ENCODE data around the gene BHLHE40.
A peak's percentile ranks its signal among the peaks of the same experiment; 100 is the strongest.
"Not testable (repeated sequence)": the region's sequence is repeated elsewhere in the genome, so short reads cannot be mapped to it uniquely, and the experiment has no call there.

BHLHE40 gene

GRCh38 chr3:4963669-4964570 is 15.3 kb upstream of the BHLHE40 start:
- no peak for DNase-seq (ENCODE audit: low spot score)

- DNase-seq (ENCODE audit: low spot score): not testable (repeated sequence)
These were observed 13.2 kb upstream of the BHLHE40 start for GRCh38 chr3:4966006-4966405.

DNA sequence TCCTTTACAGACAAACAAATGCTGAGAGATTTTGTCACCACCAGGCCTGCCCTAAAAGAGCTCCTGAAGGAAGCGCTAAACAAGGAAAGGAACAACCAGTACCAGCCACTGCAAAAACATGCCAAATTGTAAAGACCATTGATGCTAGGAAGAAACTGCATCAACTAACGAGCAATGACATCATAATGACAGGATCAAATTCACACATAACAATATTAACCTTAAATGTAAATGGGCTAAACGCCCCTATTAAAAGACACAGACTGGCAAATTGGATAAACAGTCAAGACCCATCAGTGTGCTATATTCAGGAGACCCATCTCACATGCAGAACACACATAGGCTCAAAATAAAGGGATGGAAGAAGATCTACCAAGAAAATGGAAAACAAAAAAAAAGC is 11.6 kb upstream of the BHLHE40 start:
- not testable (repeated sequence) for DNase-seq (ENCODE audit: low spot score)

- not testable (repeated sequence) for DNase-seq (ENCODE audit: low spot score)
These were observed 7.8 kb upstream of the BHLHE40 start for GRCh38 chr3:4971437-4971836.

DNA sequence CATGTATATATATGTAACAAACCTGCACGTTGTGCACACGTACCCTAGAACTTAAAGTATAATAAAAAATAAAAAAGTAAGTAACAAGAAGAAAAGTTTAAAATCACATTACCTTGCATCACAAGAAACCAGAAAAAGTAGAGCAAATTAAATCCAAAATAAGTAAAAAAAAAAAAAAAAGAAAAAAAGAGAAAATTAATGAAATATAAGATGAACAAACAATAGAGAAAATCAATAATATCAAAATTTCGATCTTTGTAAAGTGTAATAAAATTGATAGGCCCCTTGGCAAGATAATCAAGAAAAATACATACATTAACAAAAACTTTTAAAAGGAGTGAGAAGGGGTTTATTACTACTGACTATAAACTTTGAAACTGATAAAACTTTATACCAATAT is 7.4 kb upstream of the BHLHE40 start:
- DNase-seq (ENCODE audit: low spot score): no peak

- no peak for DNase-seq (ENCODE audit: low spot score)
These were observed 6.3 kb upstream of the BHLHE40 start for GRCh38 chr3:4972652-4973643.

GRCh38 chr3:4974154-4974553 is 5.1 kb upstream of the BHLHE40 start:
- no peak for DNase-seq (ENCODE audit: low spot score)

GRCh38 chr3:4976109-4976508 is 3.1 kb upstream of the BHLHE40 start:
- no peak for DNase-seq (ENCODE audit: low spot score)

DNA sequence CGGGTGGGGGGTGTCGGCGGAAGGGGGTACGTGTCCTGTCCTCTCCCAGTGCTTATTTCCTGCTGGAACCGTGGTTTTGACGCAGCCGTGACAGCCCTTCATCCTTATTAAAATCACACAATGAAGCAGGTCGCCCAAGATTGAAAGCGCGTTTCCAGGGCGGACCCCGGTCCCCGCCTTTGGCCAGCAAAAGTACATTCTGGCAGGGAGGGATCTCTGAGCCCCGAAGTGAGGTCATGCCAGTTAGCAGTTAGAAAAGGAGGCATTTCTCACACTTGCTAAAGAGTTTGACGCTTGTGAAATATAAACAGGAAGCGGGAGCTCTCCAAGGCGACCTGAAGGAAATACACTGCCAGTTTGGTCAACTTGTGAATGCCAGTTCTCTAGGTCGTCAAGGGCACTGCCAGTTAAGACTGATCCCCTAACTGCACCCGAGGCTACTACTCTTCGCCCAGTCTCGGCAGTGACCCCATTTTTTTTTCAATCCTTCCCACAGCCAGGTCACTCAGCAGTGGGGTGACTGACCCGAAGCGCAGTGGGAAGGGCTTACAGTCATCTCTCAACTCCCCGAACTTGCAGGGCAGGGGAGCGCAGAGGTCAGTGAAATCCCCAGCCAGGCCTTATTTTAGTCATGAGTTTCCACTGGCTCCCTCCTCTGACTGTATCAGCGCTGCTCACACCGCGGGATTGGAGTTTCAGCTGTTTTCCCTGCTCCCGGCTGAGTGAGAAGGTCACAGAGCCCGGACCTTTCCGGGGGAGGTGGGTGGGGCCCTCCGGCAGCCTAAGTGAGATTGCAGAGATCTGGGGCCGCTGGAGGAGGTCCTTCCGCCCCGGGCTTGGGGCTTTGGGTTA is 2.0 kb upstream of the BHLHE40 start:
- no peak for DNase-seq (ENCODE audit: low spot score)

DNA sequence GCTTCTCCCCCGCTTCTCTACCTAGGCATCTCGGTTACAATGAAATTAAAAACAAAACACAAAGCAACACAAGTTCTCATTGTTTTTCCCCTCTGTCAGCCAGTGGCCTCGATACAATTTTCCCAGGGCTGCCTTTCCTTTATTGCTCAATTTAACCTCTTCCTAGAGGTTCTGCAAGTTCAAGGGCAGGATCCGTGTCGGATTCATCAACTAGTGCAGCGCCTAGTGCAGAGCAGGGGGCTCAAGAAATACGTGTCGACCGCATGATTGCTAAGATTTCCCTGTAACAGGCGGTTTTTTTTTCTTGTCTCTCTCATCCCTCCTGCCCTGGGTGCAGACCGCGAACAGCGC is 1.4 kb upstream of the BHLHE40 start:
- DNase-seq (ENCODE audit: low spot score): no peak

DNA sequence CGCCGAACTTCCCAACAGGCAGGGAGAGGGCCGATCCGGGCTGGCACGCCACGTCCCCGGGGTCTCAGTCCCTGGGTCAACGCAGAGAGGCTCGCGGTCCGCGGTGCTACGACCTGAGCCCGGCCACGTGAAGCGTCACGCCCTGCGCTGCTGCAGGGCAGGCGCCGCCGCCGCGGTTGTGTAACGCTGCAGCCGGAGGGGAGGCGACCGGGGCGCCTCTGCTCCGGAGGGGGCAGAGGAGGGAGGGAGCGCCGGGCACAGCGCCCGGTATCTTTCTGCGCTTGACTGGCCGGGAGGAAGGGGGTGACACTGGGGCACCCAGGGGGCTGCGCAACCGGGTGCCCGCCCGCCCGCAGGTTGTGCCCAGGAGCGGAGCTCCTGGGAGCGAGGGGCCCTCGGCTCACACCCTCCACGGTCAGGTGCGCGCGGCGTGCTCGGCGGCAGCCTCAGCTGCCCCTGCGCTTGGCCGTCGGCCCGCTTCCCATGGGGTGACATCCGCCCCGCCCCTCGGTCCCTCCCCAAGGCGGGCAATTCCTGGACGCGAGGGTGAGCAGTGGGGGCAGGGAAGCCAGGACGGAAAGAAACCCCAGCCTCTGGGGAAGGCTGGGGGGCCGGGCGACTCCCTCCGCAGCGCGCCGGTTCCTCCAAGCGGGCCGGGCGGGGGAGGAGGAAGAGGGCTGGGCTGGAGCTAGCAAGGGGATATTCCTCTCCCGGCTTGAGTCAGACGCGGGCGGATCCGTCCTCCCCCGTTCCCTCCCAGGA is 852 bp upstream of the BHLHE40 start:
- peak; percentile 45 for DNase-seq (ENCODE audit: low spot score)

- DNase-seq (ENCODE audit: low spot score): peak; percentile 31
These were observed 240 bp upstream of the BHLHE40 start for GRCh38 chr3:4978966-4979427.

DNA sequence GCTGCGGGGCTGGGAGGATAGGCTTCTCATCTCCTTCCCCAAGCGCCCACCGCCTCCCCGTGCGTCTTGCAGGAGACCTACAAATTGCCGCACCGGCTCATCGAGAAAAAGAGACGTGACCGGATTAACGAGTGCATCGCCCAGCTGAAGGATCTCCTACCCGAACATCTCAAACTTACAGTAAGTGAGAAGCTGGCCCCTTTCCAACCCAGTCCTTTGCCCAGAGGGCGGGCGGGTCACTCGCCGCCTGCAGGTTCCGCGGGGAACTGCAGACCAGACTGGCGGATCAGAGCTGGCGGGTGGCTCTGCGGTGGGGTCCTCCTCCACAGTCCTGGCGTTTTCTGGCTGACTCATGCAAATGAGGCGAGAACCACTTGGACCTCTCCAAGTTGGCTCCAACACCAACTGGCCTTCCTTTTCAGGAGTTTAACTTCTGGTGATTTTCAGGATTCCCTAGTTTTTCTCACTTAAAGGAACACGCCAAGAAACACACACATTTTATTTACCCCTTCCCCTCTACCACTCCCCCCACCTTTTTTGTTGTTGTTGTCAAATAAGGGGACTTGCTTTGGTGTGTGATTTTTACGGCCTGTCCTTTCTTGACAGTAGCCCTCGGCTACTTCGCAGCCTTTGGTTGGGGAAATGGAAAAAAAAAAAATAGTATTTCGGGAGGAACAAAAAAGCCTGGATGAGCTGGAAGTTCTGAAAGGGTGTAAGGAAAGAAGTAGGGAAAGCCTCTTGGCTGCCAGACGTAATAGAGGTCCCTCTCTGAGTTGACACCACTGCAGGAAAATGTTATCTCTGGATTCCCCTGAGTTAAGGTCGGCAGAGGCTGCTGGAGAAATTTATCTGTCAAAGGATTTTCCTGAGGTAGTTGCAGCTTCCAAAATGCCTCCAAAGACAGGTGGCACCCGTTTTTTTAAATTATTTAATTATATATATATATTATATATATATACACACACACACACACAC is 1.3 kb downstream of the BHLHE40 start:
- DNase-seq (ENCODE audit: low spot score): peak; percentile 89

GRCh38 chr3:4981294-4981664 is 2.0 kb downstream of the BHLHE40 start:
- no peak for DNase-seq (ENCODE audit: low spot score)

DNA sequence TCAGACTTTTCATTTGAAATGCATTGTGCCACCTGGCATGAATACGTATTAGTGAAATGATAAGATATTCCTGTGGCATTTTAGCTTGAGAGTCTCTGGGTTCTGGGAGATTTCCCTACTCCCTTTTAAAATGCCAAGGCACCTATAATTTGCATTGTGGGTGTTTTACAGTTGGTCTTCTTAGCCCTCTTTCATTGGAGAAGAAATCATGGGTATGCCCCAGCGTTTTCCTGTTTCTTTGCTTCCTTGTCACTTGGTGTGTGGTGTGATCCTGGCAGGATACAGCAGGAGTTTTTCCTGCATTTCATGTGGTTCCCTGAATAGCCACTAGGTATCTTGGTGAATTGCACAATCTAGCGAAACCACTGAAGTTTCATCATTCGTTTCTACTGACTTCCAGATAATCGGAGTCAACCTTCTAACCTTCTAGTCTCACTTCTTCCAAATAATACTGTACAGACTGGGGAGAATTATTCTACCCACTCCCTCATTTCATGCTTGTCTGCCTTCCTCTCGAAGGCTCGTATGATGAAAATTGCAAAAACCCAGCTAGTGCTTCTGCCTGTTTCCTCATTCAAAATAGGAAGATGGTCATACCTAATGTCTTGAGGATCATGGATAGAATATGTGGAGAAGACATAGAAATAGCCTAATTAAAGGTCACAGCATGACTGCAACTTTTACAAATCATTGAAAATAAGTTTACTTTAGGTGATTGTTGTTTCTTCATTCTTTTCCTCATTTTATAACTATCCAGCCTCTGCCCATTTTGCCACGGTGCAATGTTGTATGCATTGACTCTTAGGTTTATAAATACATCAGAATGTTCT is 2.6 kb downstream of the BHLHE40 start:
- DNase-seq (ENCODE audit: low spot score): no peak

DNA sequence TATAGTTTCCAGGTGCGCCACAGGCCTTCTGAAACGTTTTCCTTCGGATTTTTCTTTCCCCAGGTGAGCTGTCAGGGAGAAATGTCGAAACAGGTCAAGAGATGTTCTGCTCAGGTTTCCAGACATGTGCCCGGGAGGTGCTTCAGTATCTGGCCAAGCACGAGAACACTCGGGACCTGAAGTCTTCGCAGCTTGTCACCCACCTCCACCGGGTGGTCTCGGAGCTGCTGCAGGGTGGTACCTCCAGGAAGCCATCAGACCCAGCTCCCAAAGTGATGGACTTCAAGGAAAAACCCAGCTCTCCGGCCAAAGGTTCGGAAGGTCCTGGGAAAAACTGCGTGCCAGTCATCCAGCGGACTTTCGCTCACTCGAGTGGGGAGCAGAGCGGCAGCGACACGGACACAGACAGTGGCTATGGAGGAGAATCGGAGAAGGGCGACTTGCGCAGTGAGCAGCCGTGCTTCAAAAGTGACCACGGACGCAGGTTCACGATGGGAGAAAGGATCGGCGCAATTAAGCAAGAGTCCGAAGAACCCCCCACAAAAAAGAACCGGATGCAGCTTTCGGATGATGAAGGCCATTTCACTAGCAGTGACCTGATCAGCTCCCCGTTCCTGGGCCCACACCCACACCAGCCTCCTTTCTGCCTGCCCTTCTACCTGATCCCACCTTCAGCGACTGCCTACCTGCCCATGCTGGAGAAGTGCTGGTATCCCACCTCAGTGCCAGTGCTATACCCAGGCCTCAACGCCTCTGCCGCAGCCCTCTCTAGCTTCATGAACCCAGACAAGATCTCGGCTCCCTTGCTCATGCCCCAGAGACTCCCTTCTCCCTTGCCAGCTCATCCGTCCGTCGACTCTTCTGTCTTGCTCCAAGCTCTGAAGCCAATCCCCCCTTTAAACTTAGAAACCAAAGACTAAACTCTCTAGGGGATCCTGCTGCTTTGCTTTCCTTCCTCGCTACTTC is 3.8 kb downstream of the BHLHE40 start:
- DNase-seq (ENCODE audit: low spot score): no peak

DNA sequence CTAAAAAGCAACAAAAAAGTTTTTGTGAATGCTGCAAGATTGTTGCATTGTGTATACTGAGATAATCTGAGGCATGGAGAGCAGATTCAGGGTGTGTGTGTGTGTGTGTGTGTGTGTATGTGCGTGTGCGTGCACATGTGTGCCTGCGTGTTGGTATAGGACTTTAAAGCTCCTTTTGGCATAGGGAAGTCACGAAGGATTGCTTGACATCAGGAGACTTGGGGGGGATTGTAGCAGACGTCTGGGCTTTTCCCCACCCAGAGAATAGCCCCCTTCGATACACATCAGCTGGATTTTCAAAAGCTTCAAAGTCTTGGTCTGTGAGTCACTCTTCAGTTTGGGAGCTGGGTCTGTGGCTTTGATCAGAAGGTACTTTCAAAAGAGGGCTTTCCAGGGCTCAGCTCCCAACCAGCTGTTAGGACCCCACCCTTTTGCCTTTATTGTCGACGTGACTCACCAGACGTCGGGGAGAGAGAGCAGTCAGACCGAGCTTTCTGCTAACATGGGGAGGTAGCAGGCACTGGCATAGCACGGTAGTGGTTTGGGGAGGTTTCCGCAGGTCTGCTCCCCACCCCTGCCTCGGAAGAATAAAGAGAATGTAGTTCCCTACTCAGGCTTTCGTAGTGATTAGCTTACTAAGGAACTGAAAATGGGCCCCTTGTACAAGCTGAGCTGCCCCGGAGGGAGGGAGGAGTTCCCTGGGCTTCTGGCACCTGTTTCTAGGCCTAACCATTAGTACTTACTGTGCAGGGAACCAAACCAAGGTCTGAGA is 4.7 kb downstream of the BHLHE40 start:
- peak; percentile 24 for DNase-seq (ENCODE audit: low spot score)
